Choroid plexus epithelial cell (primary cell): ENCODE results near the gene LMAN2L.

Experiments used
- DNase-seq: peaks from one replicate; pipeline ENCODE4 v3.0.0-alpha.2; 2010; ENCODE audit warnings: low read depth
- H3K4me3 ChIP-seq: 2 replicates; pipeline ENCODE4 v1.5.1; 2011; ENCODE audit warnings: low read depth, mild to moderate bottlenecking, control low read depth, low read length, moderate library complexity
- CTCF ChIP-seq: conservative IDR thresholded peaks from 2 replicates; pipeline ENCODE4 v1.5.1; 2011; ENCODE audit warnings: low read depth, mild to moderate bottlenecking, control low read depth, inconsistent platforms, low read length, moderate library complexity

The LMAN2L gene

DNA sequence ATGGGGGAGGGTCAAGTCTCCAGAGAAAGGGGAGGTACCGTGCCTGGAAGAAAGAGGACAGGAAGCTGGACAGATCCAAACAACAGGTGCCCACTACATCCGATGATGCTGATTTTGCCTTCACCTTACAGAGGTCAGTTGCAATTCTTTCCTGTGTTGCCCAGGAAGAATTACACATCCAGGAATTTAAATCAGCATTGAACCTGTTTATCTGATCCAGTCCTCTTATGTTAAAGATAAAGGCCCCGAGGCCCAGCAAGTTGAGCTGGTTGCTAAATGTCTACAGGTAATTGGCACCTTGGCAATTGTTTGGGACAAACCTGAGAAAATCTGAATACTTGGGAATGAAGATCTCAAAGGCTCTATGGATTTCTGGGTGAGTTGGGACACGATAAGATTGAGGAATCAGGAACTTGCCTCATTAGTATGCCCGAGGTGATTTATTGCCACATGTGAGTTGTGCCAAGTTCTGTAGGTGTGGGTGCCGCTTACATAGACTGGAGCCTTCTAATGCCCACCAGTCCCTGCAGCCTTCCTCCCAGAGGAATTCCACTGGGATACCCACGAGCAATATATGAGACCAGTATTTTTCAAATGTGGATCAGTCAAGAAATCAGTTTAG is 13.9 kb upstream of the LMAN2L start:
- H3K4me3 ChIP-seq: no peak overlapping the region
- DNase-seq: no peak

GRCh38 chr2:96751800-96752199 is 11.9 kb upstream of the LMAN2L start:
- H3K4me3 ChIP-seq: no peak overlapping the region
- TF ChIP-seq CTCF: no peak
- no peak for DNase-seq

More for the DNA sequence above, 13.9 kb upstream of the LMAN2L start:
- TF ChIP-seq CTCF: no peak

DNA sequence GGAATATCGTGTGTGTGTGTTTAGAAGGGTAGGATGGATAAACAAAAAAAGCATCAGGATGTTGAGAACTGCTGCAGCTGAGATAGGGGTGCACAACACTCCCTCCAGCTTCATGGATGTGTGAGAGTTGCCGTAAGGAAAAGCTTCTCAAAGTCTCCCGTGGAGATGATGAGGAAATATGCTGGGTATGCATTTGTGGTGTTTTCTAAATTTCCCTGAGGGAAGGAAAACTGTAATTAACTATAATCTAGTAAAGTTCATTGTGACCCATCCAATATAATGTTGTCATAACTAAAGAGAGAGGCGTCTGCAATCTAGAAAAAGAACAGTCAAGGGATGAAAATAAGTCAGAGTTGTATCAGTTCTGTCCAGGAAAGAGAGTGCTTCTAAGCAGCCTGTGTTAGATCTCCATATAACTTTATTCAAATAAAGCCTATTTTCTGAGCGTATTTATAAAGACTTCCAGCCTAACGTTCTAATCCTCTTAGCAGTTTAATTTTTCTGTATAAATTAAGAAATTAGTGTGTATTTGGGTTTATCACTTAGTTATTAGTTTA is 7.3 kb upstream of the LMAN2L start:
- no peak overlapping the region for H3K4me3 ChIP-seq
- no peak for DNase-seq
- no peak for TF ChIP-seq CTCF

- no peak for TF ChIP-seq CTCF
- no peak for DNase-seq
- H3K4me3 ChIP-seq: peak overlapping the region; percentile 91
Measured at GRCh38 chr2:96739076-96739632, 710 bp downstream of the LMAN2L start.

GRCh38 chr2:96737831-96738230 is 2.0 kb downstream of the LMAN2L start:
- H3K4me3 ChIP-seq: no peak overlapping the region
- no peak for DNase-seq
- TF ChIP-seq CTCF: no peak

DNA sequence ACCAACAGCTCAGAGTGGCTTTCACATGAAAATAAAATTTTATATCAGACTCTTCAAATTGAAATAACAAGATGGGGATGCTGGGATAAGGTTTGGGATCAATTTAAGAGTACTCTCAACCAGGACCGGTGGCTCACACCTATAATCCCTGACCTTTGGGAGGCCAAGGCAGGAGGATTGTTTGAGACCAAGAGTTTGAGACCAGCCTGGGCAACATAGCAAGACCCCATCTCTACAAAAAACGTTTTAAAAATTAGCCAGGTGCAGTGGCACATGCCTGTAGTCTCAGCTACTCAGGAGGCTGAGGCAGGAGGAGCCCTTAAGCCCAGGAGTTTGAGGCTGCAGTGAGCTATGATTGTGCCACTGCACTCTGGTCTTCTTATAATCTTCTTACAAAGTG is 2.6 kb downstream of the LMAN2L start:
- no peak overlapping the region for H3K4me3 ChIP-seq
- no peak for TF ChIP-seq CTCF

More for the DNA sequence above, 2.6 kb downstream of the LMAN2L start:
- DNase-seq: no peak
